H1 (cell line): Measurements from ENCODE around the gene BRPF1. TPM values are rescaled to one million over a fixed set of nuclear protein-coding genes. Genes with fewer than 3 reads are reported as not detected.

Experiments
- CTCF ChIA-PET: fragments of 300-600 bp; sonication (Branson Sonifier 250); formaldehyde crosslinking; loops from one replicate; lab custom pipeline; 2021; ENCODE audit not compliant: partially characterized antibody; lab: Charles Lee
- POLR2A ChIA-PET: fragments of 300-600 bp; sonication (Branson Sonifier 250); formaldehyde crosslinking; loops from one replicate; lab custom pipeline; 2021; ENCODE audit warnings: inconsistent platforms; ENCODE audit not compliant: partially characterized antibody; lab: Charles Lee
- DNase-seq, 2 experiments: peaks; one replicate each; pipeline versions ENCODE4 v3.0.0 to v3.0.0-alpha.2; 2010 to 2022; ENCODE audit warnings: low spot score in 2 of 2, low read depth in 1 of 2, mixed read lengths in 1 of 2
- FAIRE-seq: peaks from 2 replicates; lab custom pipeline; 2011; peaks lifted over from hg19 to GRCh38; lab: Jason Lieb, UNC
- H2AFZ ChIP-seq: 2 replicates; pipeline ENCODE4 v1.8.1; 2012; ENCODE audit warnings: low read length, inconsistent platforms
- H2AK5ac ChIP-seq: 2 replicates; pipeline ENCODE4 v1.6.1; 2013; ENCODE audit warnings: low read depth, low read length
- H2BK120ac ChIP-seq: replicated peaks from 2 replicates; pipeline ENCODE3; 2013; ENCODE audit warnings: low read depth, low read length, inconsistent platforms
- H2BK12ac ChIP-seq: 2 replicates; pipeline ENCODE4 v1.6.1; 2013; ENCODE audit warnings: low read depth, low read length
- H2BK15ac ChIP-seq: 2 replicates; pipeline ENCODE4 v1.6.1; 2013; ENCODE audit warnings: low read length
- H2BK20ac ChIP-seq: 2 replicates; pipeline ENCODE4 v1.6.1; 2013; ENCODE audit warnings: low read length
- H2BK5ac ChIP-seq: 2 replicates; pipeline ENCODE4 v1.6.1; 2013; ENCODE audit warnings: low read depth, low read length
- H3K14ac ChIP-seq: 2 replicates; pipeline ENCODE4 v1.6.1; 2013; ENCODE audit warnings: inconsistent platforms; ENCODE audit not compliant: insufficient read length
- H3K18ac ChIP-seq: 2 replicates; pipeline ENCODE4 v1.6.1; 2013; ENCODE audit warnings: low read length; ENCODE audit errors: extremely low read depth
- H3K23ac ChIP-seq: 2 replicates; pipeline ENCODE4 v1.6.1; 2013; ENCODE audit warnings: inconsistent platforms; ENCODE audit not compliant: insufficient read length
- H3K23me2 ChIP-seq: 2 replicates; pipeline ENCODE4 v1.6.1; 2013; ENCODE audit warnings: low read depth, low read length
- H3K27ac ChIP-seq: 2 replicates; pipeline ENCODE4 v1.6.1; 2011; ENCODE audit warnings: low read depth, low read length, inconsistent platforms
- H3K27me3 ChIP-seq, 4 experiments: replicated peaks in 1 of 4; 1 replicate in 1 of 4; 2 replicates in 3 of 4; pipeline versions ENCODE4 v1.6.1 to v1.8.1; 2011 to 2013; ENCODE audit warnings: low read length in 3 of 4, mild to moderate bottlenecking in 3 of 4, inconsistent platforms in 2 of 4, mixed read lengths in 2 of 4, moderate library complexity in 1 of 4; ENCODE audit not compliant: control insufficient read depth in 3 of 4, insufficient read depth in 3 of 4; ENCODE audit errors: extremely low read depth in 1 of 4
- H3K36me3 ChIP-seq, 4 experiments: 2 replicates each; pipeline versions ENCODE4 v1.6.1 to v1.8.1; 2011 to 2013; ENCODE audit warnings: mild to moderate bottlenecking in 4 of 4, low read length in 3 of 4, moderate library complexity in 2 of 4, control low read depth in 1 of 4, inconsistent platforms in 1 of 4; ENCODE audit not compliant: insufficient read depth in 4 of 4, control insufficient read depth in 2 of 4
- H3K4ac ChIP-seq: replicated peaks from 2 replicates; pipeline ENCODE3; 2013; ENCODE audit warnings: low read length, low read depth, mixed read lengths, inconsistent platforms; ENCODE audit not compliant: insufficient read length
- H3K4me1 ChIP-seq, 4 experiments: replicated peaks in 1 of 4; 1 replicate in 1 of 4; 2 replicates in 3 of 4; pipeline versions ENCODE4 v1.6.1 to v1.8.1; 2011 to 2013; ENCODE audit warnings: low read length in 3 of 4, inconsistent platforms in 2 of 4, mixed read lengths in 1 of 4; ENCODE audit not compliant: insufficient read depth in 4 of 4, control insufficient read depth in 3 of 4
- H3K4me2 ChIP-seq, 2 experiments: 2 replicates each; pipeline versions ENCODE4 v1.6.1 to v1.8.1; 2011 to 2013; ENCODE audit warnings: low read depth in 2 of 2, low read length in 2 of 2, control low read depth in 1 of 2, inconsistent platforms in 1 of 2, mild to moderate bottlenecking in 1 of 2; ENCODE audit not compliant: insufficient read depth in 1 of 2
- H3K4me3 ChIP-seq, 4 experiments: fragments of 200-600, 300-600 bp in 1 of 4; sonication (generic), shearing (Covaris generic), sonication (Bioruptor Twin) in 1 of 4; 2 replicates each; pipeline versions ENCODE4 v1.5.1 to v1.8.1; 2011 to 2016; ENCODE audit warnings: low read length in 4 of 4, low read depth in 3 of 4, control low read depth in 2 of 4, inconsistent platforms in 2 of 4, mild to moderate bottlenecking in 2 of 4, mixed read lengths in 1 of 4, moderate library complexity in 1 of 4; ENCODE audit not compliant: insufficient read depth in 2 of 4; ENCODE audit errors: extremely low read depth in 1 of 4
- H3K56ac ChIP-seq: replicated peaks from 2 replicates; pipeline ENCODE3; 2013; ENCODE audit warnings: low read depth, mild to moderate bottlenecking, mixed read lengths, low read length, inconsistent platforms; ENCODE audit not compliant: insufficient read length
- H3K79me1 ChIP-seq: 2 replicates; pipeline ENCODE4 v1.6.1; 2013; ENCODE audit warnings: low read depth, low read length, control low read depth
- H3K79me2 ChIP-seq, 2 experiments: 2 replicates each; pipeline versions ENCODE4 v1.6.1 to v1.8.1; 2012 to 2013; ENCODE audit warnings: low read length in 2 of 2, mild to moderate bottlenecking in 2 of 2, inconsistent platforms in 1 of 2; ENCODE audit not compliant: insufficient read depth in 2 of 2, control insufficient read depth in 1 of 2
- H3K9ac ChIP-seq, 4 experiments: replicated peaks in 1 of 4; 1 replicate in 1 of 4; 2 replicates in 3 of 4; pipeline versions ENCODE4 v1.6.1 to v1.8.1; 2011 to 2013; ENCODE audit warnings: low read depth in 3 of 4, low read length in 3 of 4, control low read depth in 2 of 4, mild to moderate bottlenecking in 2 of 4, moderate library complexity in 2 of 4, inconsistent platforms in 1 of 4; ENCODE audit errors: extremely low read depth in 1 of 4
- H3K9me3 ChIP-seq, 2 experiments: 2 replicates each; pipeline versions ENCODE4 v1.6.1 to v1.8.1; 2012 to 2013; ENCODE audit warnings: mild to moderate bottlenecking in 2 of 2, moderate library complexity in 2 of 2, control low read depth in 1 of 2, inconsistent platforms in 1 of 2, low read depth in 1 of 2, low read length in 1 of 2, mixed read lengths in 1 of 2; ENCODE audit not compliant: insufficient read depth in 2 of 2
- H4K20me1 ChIP-seq, 2 experiments: replicated peaks in 1 of 2; 2 replicates each; pipeline versions ENCODE3 to v1.8.1; 2011 to 2013; ENCODE audit warnings: inconsistent platforms in 2 of 2, low read length in 2 of 2, mild to moderate bottlenecking in 1 of 2; ENCODE audit not compliant: insufficient read depth in 2 of 2, control insufficient read depth in 1 of 2
- H4K5ac ChIP-seq: 2 replicates; pipeline ENCODE4 v1.6.1; 2013; ENCODE audit warnings: low read length, low read depth, mixed read lengths, inconsistent platforms; ENCODE audit not compliant: insufficient read length
- H4K8ac ChIP-seq: 2 replicates; pipeline ENCODE4 v1.8.0; 2013; ENCODE audit warnings: mild to moderate bottlenecking, moderate library complexity, low read length, inconsistent platforms; ENCODE audit not compliant: insufficient read depth; ENCODE audit errors: extremely low read depth
- H4K91ac ChIP-seq: replicated peaks from 2 replicates; pipeline ENCODE3; 2013; ENCODE audit warnings: low read length, mixed read lengths, inconsistent platforms; ENCODE audit not compliant: insufficient read length
- KDM4A ChIP-seq: IDR thresholded peaks from one replicate; pipeline ENCODE4 v1.7.1; 2012; ENCODE audit warnings: low read depth, mild to moderate bottlenecking, moderate library complexity, low read length, inconsistent platforms; ENCODE audit not compliant: severe bottlenecking
- KDM5A ChIP-seq: fragments of 200-600 bp; IDR thresholded peaks from 2 replicates; pipeline ENCODE4 v1.7.1; 2012; ENCODE audit warnings: mild to moderate bottlenecking, low read length, inconsistent platforms, mixed read lengths
- PHF8 ChIP-seq: fragments of 200-600 bp; sonication (generic); conservative IDR thresholded peaks from 2 replicates; pipeline ENCODE4 v1.7.1; 2012; ENCODE audit warnings: low read depth, mild to moderate bottlenecking, inconsistent platforms, low read length, moderate library complexity
- POLR2A ChIP-seq, 2 experiments: IDR thresholded peaks; 1 replicate in 1 of 2; 2 replicates in 1 of 2; pipeline ENCODE4 v1.6.1; 2011; ENCODE audit warnings: low read depth in 2 of 2, low read length in 2 of 2, mild to moderate bottlenecking in 2 of 2; ENCODE audit errors: control extremely low read depth in 1 of 2
- POLR2AphosphoS5 ChIP-seq: IDR thresholded peaks from 2 replicates; pipeline ENCODE4 v1.6.1; 2011; ENCODE audit warnings: low read depth, low read length
- SP1 ChIP-seq: IDR thresholded peaks from 2 replicates; pipeline ENCODE4 v1.6.1; 2011; ENCODE audit warnings: low read depth, low read length
- USF2 ChIP-seq: IDR thresholded peaks from 2 replicates; pipeline ENCODE4 v1.6.1; 2011; ENCODE audit warnings: low read length, improper control_type of control experiment
- WGBS, 2 experiments: shearing (Covaris generic) in 1 of 2; methylation state at CpG; one replicate each; pipeline versions ENCODE4 v1.1.6 to v1.1.7; 2013 to 2015; ENCODE audit warnings: low lambda C conversion rate in 2 of 2, mixed read lengths in 2 of 2, inconsistent platforms in 1 of 2, low coverage in 1 of 2, missing lambda C conversion rate in 1 of 2; ENCODE audit not compliant: insufficient replicate concordance in 2 of 2, insufficient coverage in 1 of 2, insufficient read length in 1 of 2; ENCODE audit errors: extremely low coverage in 1 of 2, missing lambda C conversion rate in 1 of 2; 5-methylcytosine and 5-hydroxymethylcytosine counted together
- polyA plus RNA-seq, 7 experiments: library from polyadenylated mRNA; depleted of rRNA in 3 of 7; stranded (reverse) in 5 of 7; unstranded in 2 of 7; fragments of >200 nt in 5 of 7; fragments of 200-250 nt in 2 of 7; gene quantifications; 1 replicate in 5 of 7; 2 replicates in 1 of 7; 4 replicates in 1 of 7; pipeline versions ENCODE4 v1.2.1 to v1.2.3, GENCODE V29; 2011 to 2013; ENCODE audit warnings: missing spikeins in 2 of 7, mixed read lengths in 2 of 7
- total RNA-seq: library from RNA; stranded (reverse); fragmentation: NEBNext Ultra II Directional; extraction: Animal tissue kit (Norgen Biotek cat#: 25700); gene quantifications from 2 replicates; pipeline ENCODE4 v1.2.1, GENCODE V29; 2021

The BRPF1 gene
- total and polyA plus RNA-seq, 2 of the 8 experiments (the other 6 are each of a cell fraction or from before 2014, with no cell fraction given) = 11.3 to 21.7 TPM

DNA sequence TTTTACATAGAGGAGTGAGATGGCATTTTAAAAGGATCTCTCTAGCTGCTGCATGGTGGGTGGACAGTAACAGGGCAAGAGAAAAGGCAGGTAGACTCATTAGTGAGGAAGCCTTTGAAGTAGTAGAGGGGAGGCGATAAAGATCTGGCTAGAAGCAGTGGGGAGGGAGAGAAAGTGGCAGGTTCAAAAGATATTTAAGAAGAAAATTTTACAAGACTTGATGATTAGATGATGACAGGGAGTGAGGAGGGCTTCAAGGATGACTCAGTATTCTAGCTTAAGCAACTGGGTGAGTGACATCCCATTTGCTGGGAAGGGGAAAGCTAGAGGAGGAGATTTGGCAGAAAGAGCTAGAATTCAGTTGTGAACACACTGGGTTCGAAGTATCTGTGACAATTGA lies 3.8 kb upstream of the BRPF1 start:
- Histone ChIP-seq H3K9me3 (no peaks in the 10 kb centered on the region), H3K4me1 (peaks cover 0 to 5% (median 3%) of the 10 kb centered on the region in 4 experiments; a peak in 6 of 7 replicates), H3K79me1 (peaks cover 3% of the 10 kb centered on the region), H3K18ac (0 out of 2 replicates have a peak overlapping the region, but pooled peaks have one; percentile 2), H3K4me2 (no peak overlapping the region; a peak in 1 of 4 replicates), H4K5ac (no peak overlapping the region), H3K23ac (no peak overlapping the region), H4K8ac (no peak overlapping the region), H3K4me3 (no peak overlapping the region), H3K23me2 (peaks cover 10% of the 10 kb centered on the region), H3K9ac (no peak overlapping the region), H2BK12ac (0 out of 2 replicates have a peak overlapping the region, but pooled peaks have one; percentile 9), H2BK5ac (no peak overlapping the region), H3K56ac (no peak overlapping the region), H3K27me3 (no peaks in the 10 kb centered on the region), H3K27ac (0 out of 2 replicates have a peak overlapping the region, but pooled peaks have one; percentile 38), H3K79me2 (peaks cover 8 to 9% of the 10 kb centered on the region in 2 experiments), H4K20me1 (peaks cover 2 to 4% of the 10 kb centered on the region in 2 experiments), H2AFZ (no peak overlapping the region; the same call in 1 of the 2 replicates), H3K4ac (no peak overlapping the region), H3K14ac (no peak overlapping the region), H3K36me3 (no peaks in the 10 kb centered on the region), H2AK5ac (no peak overlapping the region), H2BK120ac (no peak overlapping the region), H2BK20ac (no peak overlapping the region), H2BK15ac (no peak overlapping the region), H4K91ac (no peak overlapping the region)
- CTCF ChIA-PET = interaction anchor here (0.8 to 8.6 kb wide), 45 partner anchors 10 to 243 kb away, joined by 3 to 109 read pairs (median 5); partner anchors contain the start of gene CPNE9
- 88% methylated on average over 2 of the region's 2 CpGs; no CpG with 5 or more reads in 1 of the 2 experiments for WGBS, 2 experiments
- FAIRE-seq = no peak
- DNase-seq = no peak
- TF ChIP-seq PHF8 (no peak), POLR2A (IDR thresholded peaks at IDR 0.05; ENCODE audit: control extremely low read depth in 1 of 2, low read depth in 2 of 2, low read length in 2 of 2) (no peak), KDM4A (no peak), KDM5A (no peak), POLR2AphosphoS5 (no peak), SP1 (no peak), USF2 (no peak)
- POLR2A ChIA-PET = interaction anchor here (1.1 to 8.4 kb wide), 7 partner anchors 9 to 331 kb away, joined by 3 to 60 read pairs (median 3); partner anchors contain the start of genes ARPC4, OGG1 and SETD5
